TTC549 (cell line): ENCODE measurements around the gene ZBTB16.

Experiments
- FAIRE-seq: peaks from 2 replicates; lab custom pipeline; 2012; peaks lifted over from hg19 to GRCh38; lab: Jason Lieb, UNC

ZBTB16 gene

DNA sequence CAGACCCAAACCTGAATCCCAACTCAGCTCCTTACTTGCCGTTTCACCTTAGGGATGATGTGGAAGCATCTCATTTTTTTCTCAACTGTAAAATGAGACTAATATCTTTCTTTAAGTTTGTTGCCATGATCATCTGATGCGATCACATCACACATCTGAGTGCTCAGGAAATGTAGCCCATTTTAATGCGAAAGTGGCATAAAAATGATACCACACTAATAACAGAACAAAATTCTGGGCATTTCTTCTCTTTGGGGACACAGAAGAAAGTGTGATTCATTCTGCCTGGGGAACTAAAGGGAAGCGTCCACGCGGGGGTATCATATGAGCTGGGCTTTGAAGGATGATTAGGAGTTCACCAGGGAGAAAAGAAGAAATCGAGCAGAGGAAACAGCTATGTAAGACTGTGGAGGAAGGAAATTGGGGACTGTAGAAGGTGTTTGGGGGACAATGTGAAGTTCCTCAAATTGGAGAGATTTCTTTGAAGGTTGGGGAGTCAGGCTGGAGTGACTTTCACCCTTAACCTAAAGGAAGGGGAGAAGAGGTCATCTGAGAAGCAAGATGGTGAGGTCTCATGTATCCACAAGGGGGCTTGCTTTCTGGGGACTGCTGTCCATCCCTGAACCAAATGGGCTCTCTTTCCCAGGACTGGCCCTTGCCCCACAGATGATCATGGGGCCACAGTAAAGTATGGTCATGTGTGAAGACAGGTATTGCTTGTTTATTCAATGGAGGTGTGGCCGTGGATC is 187.0 kb downstream of the ZBTB16 start:
- FAIRE-seq = no peak

DNA sequence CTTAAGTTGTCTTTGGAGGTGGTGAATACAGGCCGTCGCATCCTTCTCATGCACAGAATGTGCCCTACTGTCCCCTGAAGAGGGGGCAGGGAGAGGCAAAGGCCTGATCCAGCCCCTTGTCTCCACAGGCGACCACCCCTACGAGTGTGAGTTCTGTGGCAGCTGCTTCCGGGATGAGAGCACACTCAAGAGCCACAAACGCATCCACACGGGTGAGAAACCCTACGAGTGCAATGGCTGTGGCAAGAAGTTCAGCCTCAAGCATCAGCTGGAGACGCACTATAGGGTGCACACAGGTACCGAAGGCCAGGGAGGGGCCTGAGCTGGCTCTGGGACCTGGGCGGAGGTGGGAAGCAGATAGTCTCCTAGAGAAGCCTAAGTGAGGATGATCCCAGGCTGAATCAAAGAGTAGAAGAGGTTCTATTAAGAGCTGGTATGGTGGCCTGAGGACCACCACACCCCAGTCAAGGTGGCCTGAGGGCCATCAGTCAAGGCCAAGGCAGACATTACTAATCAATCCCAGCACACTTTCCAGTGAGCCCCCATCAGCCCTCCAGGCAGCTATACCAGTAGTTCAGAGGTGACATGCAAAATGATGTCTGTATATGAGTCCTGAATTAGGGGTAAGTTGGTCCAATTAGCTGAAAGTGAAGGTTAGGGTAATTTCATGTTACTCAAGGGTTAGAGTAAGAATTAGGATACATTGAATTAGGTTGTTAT is 187.7 kb downstream of the ZBTB16 start:
- no peak for FAIRE-seq

DNA sequence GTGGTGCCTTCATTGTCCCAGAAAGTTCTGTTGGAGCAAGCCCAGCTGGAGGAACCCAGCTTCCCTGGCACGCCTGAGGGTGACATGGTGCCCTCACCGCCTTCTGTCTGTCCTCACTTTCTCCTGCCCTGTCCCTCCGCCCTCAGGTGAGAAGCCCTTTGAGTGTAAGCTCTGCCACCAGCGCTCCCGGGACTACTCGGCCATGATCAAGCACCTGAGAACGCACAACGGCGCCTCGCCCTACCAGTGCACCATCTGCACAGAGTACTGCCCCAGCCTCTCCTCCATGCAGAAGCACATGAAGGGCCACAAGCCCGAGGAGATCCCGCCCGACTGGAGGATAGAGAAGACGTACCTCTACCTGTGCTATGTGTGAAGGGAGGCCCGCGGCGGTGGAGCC is 190.7 kb downstream of the ZBTB16 start:
- FAIRE-seq = no peak

DNA sequence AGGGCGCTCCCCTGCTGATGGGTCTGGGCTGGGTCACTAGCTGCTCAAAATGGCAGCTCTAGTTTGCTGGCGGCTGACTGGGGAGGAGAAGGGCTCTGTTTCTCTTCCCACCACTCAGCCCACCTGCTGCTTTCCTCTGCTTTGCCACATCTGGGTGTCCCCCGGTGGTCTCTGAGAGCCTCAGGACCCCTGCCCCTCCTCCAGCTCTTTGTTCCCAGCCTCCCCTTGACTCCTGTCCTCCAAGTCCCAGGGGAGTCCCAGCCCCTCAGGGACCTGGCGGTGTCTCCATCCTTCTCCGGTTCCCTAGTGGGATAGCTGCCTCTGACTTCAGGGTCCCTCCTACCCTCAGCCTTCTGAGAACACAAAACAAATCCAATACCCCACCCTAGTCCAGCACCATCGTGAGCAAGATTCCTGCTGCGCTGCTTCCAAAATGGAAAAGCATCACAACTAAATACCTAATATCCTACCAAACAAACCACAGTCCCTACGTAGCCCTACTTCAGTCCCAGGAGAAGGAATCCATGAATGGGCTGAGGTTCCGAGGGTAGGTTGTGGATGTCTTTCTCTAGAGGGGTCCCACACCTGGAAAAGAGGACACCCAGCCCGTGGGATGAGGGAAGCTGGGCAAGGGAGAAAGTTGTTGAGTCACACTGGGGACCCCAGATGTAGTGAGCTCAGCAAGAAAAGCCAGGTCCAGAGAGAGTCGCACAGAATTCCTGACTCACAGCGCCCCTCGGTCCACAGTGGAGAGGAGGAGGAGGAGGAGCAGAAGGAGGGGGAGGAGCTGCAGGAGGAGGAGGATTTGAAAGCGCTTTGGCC is 191.7 kb downstream of the ZBTB16 start:
- no peak for FAIRE-seq

DNA sequence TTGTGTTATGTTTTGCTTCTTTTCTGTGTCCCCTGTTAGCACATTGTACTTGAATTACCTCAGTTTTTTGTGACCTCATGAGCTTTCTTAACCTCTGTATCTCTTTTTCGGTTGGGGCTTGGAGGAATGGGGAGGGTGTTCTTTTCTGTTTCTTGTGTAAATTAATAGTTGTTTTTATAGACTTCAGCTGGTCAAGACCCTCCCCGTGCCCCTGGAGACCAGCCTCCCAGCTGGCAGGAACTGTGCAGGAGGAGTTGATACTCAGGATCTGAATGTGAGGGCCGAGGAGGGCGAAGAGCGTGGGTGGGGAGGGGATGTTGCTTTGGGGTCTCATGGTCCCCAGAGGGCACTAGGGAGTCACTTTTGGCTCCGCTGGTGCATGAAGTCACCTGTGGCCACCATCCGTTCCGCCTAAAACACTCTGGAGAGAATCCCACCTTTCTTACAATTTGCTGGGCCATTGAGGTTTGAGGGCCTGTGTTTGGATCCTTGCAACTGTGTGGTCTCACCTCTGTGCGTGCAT is 192.4 kb downstream of the ZBTB16 start:
- no peak for FAIRE-seq

DNA sequence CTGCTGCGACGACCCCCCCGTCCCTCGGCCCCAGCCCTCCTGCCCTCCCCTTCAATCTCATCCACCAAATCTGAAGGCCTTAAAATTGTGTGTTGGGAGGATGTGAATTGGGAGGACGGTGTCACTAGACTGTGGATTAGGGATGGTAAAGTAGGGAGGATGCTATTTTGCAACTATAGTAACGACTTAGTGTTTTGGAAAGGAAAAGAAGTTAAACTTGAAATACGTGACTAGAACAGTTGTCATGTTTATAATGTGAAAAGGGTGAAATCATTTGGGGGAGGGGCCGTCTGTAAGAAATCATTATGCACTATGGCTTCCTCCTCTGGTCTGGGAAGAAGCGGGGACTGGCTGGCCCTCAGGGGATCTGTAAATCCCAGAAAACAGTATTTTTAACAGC is 193.3 kb downstream of the ZBTB16 start:
- FAIRE-seq = no peak

DNA sequence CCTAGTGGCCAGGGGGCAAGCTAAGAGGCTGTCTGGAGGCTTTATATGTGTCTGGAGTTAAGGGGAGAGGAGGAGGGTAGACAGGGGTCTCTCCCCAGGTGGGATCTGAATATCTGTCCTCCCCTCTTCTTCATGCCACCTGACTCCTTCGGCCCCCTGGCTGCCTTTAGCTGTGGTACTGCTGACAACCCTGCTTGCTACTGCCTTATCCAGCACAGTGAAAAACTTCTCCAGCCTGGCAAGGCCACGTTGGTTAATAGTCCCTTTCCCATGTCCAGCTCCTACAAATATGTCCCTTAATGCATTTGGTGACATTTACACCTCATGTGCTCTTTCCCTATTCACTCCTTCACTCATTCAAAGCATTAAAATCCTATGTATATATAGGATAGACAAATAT is 194.3 kb downstream of the ZBTB16 start:
- FAIRE-seq = no peak

DNA sequence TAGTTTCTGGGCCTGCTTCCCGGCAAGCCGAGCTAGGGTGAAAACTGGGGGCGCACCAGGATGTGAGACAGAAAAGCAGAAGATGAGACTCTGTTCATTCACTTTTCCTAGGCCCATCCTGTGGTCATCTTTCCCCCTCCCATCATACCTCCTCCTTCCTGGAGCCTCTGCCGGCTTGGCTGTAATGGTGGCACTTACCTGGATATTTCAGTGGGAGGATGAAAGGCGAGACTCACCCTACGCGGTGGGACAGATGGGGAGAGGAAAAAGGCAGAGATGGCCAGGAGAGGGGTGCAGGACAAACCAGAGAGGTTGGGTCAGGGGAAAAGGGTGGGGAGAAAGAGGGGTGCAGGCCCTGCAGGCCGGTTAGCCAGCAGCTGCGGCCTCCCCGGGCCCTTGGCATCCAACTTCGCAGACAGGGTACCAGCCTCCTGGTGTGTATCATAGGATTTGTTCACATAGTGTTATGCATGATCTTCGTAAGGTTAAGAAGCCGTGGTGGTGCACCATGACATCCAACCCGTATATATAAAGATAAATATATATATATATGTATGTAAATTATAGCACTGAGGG is 195.1 kb downstream of the ZBTB16 start:
- FAIRE-seq = no peak

DNA sequence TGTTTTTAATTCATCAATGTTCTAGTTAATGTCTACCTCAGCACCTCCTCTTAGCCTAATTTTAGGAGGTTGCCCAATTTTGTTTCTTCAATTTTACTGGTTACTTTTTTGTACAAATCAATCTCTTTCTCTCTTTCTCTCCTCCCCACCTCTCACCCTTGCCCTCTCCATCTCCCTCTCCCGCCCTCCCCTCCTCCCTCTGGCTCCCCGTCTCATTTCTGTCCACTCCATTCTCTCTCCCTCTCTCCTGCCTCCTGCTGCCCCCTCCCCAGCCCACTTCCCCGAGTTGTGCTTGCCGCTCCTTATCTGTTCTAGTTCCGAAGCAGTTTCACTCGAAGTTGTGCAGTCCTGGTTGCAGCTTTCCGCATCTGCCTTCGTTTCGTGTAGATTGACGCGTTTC is 195.8 kb downstream of the ZBTB16 start:
- FAIRE-seq = no peak

DNA sequence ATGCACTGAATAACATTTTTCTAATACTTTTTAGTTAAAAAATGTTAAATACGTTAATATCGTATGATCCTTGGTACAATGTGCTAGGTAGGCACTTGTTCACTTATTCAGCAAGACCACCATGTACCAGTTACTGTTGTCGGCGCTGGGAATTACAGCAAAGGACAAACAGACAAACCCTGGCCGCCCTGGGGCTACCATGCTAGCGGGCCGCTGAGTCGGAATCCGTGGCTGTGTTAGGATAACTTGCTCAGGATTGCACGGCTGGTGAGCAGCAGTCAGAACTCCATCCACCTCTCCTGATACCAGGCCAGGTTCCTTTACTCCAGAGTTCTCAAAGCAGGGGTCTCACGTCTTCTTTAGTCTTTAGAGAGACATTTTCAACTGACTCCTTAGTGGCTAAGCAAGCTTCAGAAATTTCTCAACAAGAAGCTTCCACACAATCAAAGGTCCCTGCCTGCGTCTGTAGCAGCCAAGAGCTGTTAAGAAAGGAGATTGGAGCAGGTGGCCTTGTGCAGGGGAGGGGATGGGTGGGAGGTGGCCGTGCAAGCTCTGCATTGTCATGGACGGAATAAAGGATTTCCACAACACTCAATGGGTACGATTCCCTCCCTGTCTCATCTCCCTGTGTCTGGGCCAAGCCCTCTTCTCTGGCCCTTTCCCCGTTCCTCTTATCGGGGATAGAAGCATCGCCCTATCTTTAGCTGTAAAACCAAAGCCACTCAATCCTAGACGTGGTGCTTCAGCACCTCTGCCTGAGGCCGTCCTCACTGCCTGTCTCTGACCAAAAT is 196.9 kb downstream of the ZBTB16 start:
- FAIRE-seq = no peak

DNA sequence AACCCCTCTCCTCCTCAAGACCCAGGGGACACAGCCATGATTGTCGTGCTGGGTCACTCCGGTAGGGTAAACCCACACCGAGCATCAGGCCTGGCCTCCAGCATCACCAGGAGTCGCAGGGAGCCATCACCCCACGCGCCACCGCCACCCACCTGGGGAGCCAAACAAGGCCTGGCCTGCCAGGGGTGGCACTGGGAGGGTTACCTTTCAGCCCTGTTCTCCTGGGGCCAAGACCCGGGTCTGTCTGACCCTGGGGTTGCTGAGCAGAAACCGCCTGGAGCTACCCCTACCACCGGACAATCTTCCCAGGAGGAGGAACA is 197.4 kb downstream of the ZBTB16 start:
- FAIRE-seq = no peak

DNA sequence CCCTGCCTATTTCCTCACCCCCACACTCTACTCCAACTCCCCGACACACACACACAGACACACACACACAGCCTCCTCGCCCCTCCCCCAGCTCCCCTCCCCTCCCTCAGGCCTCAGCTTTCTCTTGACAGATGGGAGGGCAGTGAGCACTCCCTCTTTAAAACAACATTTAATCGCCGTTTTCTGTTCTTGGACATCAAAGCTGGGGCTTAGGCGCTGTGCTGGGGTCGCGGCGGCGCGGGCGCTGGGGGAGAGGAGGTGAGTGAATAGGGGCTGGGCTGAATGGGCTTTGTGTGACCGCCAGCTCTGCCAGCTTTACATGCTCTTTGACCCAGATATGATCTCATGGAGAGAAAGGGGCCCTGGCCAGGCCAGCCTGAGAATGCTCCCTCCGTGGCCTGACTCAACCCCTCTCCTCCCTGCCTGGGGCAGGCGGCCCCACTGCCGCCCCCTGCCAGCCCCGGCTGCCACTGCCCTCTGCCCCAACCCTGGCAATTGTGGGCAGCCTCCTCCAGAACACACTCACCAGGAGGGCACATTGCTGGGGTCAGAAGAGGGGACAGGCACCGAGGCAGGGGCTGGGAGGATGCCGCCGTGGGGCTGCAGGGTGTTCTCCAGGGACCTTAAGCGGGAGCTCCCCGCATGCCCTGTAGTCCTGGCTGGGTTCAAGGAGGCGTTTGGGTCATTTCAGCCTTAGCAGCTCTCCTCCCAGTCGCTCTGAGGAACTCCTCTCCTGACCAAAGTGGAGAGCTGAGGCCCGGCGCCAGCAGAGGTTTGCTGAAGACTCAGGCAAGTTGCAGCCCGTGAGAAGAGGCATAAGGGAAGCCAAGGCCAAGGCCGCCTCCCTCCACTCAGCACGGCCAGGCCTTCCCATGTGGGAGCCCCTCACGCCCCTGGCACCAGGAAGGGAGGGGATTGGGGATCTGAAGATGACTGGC is 198.4 kb downstream of the ZBTB16 start:
- FAIRE-seq = no peak

DNA sequence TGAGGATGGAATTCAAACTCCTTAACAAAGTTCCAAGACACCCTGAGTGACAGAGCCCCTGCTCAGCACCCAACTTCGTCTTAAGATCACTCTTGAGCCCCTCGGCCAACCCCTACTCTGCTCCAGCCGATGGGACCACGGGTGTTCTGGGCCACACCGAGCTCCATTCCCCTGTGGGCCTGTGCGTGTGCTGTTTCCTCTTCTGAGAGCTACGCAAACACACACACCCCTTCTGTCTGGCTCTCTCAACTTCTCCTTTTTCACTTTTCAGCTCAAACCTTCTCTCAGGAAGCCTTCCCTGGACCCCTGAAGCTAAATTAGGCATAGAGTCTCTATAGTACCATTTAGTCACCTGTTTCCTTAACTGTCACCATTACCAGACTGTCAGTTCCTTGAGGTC is 199.2 kb downstream of the ZBTB16 start:
- FAIRE-seq = no peak

DNA sequence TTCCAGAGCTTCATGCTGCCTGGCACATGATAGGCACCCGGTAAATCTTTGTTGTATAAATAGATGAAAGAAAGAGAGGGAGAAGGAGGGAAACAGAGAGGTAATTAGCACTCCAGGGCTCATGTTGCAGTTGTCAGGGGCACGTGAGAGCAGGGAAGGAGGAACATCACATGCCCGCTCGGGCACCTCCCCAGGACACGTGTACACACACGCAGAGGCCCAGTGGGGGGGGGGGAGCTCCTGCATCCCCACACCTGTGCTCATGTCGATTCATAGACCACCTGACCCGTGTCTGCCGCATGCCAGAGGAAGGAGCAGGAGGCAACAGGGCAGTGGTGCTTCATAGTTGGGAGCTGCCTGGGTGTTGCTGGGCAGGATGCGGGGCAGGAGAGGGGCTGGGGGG is 199.6 kb downstream of the ZBTB16 start:
- no peak for FAIRE-seq

DNA sequence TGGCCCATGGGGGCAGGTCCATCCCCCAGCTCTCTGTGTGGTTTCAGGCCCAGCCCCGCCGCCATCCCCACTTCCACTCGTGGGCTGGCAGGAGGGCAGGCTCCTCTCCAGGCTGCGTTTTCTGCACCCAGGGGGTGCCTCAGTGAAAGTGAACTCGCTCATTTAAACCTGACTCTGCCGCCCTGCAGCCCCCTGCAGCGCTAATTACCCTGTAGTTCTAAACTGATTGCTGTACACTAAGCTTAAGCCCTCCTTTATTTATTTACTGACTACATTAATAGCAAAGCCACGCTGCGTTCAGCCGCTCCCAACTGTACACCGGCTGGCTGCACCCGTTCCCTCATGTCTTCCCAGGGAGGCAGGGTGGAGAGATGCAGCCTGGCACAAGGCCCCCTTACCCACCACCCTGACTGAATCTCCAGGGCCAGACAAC is 200.1 kb downstream of the ZBTB16 start:
- FAIRE-seq = no peak

DNA sequence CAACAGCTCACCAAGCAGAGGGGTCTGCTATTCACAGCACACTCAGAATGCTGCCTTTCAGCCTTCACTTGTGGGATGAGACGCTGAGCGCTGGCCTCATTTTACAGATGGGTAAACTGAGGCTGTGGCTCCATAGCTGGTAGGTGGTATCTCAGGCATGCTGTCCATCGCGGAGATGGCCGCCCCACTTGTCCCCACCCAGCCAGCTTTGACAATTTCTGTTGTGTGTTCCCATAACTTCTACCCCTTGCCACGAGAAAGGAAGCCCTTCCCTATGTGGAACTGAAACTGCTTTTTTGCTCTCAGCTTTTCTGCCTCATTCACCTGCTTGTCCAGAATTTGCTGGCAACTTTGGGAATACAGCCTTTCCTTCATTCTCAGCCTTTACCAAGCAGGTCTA is 200.6 kb downstream of the ZBTB16 start:
- no peak for FAIRE-seq

DNA sequence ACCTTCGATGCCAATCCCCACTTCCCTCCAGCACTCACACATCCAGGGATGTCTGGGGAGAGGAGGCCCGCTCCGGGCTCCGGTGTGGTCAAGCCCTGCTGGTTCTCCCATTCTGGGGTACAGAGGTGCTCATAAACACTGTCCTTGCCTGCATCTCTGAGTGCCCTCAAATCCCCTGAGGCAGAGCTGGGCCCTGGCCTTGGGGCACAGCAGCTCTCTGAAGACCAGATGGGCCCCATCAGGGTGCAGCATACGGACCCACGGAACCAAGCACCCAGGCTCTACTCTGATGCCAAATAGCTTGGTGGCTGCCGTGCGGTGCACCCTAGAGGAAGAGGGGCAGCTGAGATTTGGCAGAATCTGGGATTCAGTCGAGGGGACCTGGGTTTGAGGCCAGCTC is 201.0 kb downstream of the ZBTB16 start:
- FAIRE-seq = no peak

DNA sequence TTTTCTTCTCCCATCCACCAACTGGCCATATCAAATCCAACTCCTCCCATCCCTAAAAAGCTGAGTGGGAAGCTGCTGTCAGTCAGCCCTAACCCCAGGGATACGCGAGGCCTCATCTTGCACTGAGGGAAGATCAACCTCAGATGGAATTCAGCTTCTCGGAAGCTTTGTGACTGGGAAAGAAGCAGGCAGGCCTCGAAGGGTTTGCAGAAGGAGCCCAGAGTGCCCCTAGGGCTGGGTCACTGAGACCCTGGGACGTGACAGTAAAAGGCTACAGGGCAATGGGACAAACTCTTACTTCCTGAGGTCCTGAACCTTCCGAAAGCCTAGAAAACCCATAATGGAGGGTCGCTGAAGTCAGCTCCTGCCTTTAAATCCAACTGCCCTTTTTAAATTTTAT is 202.3 kb downstream of the ZBTB16 start:
- no peak for FAIRE-seq

DNA sequence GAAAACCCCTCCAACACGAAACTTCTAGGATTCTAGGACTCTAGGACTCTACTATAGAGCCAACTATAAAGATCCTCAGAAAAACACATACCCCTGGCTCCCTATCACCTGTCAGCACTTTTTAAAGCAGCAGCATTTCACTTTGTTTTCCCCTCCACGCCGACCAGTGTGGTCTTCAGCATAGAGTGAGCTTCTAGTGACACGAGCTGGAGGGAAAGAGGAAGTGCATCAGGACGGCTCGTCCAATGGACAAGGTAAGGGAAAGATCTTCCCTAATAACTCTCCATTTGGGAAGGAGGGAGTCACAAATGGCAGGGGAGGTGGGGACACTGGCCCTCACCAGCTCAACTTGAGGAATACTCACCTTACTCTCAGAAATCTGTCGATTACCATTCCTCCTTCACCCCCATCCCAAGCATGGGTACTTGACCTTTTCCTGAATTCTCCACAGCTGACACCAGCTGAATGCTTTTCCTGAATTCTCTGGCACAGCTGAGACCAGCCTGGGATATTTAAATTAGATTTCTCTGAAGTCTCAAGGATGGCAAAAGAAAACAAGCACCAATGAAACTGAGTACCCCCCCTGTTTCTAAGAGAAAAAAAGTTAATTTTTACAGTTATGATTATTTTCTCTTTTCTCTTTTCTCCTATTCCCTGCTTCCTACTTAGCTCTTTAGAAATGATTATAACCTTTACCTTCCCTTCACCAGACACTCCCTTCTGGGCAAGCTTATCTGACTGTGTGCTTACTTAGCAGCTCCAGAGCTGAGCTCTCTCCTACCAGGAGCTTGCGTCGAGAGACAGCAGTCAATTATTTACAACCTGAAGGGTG is 203.4 kb downstream of the ZBTB16 start:
- FAIRE-seq = no peak
